RPMI7951 (cell line): ENCODE measurements around the gene PRR29. TPM values are rescaled to one million over a fixed set of nuclear protein-coding genes. Genes with fewer than 3 reads are reported as not detected.
A peak's percentile ranks its signal among the peaks of the same experiment; 100 is the strongest.

ENCODE experiments used
- DNase-seq: peaks from one replicate; pipeline ENCODE4 v3.0.0-alpha.2; 2012; ENCODE audit warnings: low read depth
- total RNA-seq: library from RNA; depleted of rRNA; stranded (reverse); fragments of >200 nt; shearing (Covaris generic); gene quantifications from 2 replicates; pipeline ENCODE4 v1.2.3, GENCODE V29; 2014; rRNA removed

PRR29 gene
- total RNA-seq = not detected in 2 replicates

DNA sequence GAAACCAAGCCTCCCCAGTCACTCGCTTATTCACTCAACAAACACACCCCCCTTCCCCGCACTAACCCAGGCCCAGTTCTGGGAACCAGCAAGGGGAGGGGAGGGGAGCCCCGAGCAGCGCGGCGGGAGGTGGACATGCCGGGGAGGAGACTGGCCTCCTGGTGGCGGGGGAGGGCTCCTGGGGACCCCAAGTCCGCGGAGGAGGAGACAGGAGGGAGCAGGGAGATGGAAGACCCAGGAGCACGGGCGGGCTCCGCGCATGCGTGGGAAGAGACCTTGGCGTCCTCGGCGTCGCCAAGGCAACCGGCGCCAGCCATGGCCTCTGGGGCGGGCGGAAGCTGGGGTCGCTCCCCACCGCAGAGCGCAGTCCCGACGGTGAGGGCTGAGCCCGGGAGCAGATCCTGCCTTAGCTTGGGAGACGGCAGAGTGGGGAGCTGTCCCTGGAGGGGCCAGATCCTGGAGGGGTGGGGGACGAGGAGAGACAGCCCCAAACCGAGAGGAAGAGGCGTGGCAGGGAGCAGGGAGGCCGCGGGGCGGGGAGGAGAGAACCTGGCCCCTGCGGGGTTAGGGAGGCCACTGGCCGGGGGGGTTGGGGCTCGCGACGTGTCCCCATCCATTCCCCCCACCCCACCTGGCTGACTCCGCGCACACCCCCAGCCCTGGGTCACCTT lies at the start of gene PRR29:
Gene PRR29, plus strand, starts transcription at position 302 of the 671 bp plus-strand sequence. Its CDS starts 14 bp downstream, at position 316.
- peak; percentile 40 for DNase-seq

DNA sequence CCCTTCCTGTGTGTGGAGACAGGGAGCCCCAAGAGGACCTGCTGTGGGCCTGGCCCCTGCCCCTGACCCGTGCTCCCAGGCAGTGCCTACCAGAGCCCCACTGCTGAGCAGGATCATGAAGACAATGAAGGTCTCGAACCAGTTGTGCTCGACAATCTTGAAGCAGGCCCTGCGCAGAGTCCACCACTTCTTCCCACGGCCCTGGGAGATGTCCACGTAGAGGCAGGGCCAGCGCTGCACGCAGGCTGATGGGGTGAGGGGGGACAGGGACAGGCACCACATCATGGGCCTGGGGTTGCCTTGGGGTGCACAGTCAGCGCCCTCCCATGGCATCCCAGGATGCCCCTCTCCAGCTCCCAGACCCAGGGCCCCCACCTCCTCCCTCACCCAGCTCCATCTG lies 49.6 kb upstream of the PRR29 start:
- DNase-seq = no peak

DNA sequence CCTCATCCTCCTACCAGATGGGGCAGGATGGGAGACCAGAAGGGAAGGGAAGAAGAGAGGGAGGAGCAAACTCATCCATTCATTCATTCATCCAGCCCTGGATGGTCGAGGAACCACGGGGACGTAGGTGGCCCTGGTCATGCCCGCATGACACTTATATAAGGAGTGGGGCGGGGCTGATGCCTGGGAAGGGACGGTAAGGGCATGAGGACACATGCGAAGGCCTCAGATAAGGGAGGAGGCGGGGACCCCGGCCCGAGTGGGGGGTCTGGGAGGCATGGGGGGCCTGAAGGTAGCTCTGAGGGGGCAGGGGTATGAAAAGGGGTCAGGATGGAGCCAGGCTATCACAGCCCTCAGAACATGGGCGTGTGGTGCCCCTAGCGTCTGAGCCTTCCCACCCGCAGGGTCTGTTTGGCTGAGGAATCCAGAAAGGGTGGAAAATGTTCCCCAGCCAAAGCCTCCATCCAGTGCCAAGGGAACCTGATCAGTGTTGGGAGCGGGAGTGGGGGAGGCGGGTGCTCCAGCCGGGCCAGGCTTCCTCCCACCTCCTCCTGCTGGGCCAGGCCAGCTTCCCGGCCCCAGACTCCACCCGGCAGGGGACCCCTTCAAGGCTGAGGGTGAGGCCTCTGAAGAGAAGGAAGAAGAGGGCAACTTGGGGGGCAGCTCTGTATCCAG lies 48.4 kb upstream of the PRR29 start:
- no peak for DNase-seq

DNA sequence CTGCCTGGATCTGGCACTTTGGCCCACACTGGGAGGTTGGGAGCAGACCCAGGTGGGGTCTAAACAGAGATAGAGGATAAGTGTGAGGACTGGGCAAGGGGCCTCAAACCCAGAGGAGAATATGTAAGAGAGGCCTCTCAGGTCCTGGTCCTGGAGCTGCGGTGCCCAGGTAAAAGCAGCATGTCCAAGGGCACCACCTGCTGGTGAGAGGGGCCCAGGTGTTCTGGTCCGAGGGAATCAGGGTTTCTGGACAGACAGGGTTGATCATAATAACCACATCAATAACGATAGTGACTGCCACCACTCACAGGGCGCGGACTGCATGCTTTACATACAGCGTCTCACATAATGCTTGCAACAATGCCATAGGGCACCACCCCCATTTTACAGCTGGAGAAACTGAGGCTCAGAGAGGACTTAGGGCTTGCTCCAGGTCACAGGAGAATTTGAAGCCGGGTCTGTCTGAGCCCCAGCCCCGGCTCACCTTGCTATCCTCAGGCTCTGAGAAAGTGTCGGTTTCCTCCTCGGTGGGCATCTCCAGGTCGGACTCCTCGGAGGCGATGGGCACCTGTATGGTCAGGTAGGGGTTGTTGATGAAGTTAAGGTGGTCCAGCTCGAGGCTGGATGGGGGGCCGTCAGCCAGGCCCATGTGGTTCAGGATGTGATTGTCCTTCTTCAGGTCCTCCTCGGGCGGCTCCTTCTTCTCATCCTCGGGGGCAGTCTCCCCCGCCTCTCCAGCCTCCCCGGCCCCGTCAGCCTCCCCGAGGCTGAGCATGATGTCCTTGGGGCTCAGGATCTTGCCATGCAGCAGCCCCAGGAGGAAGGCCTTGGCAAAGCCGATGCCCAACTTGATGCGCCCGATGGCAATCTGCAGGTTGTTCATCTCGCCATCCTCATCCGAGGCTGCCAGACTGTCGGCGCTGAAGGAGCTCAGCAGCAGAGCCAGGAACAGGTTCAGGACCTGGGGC lies 46.9 kb upstream of the PRR29 start:
- DNase-seq = no peak

DNA sequence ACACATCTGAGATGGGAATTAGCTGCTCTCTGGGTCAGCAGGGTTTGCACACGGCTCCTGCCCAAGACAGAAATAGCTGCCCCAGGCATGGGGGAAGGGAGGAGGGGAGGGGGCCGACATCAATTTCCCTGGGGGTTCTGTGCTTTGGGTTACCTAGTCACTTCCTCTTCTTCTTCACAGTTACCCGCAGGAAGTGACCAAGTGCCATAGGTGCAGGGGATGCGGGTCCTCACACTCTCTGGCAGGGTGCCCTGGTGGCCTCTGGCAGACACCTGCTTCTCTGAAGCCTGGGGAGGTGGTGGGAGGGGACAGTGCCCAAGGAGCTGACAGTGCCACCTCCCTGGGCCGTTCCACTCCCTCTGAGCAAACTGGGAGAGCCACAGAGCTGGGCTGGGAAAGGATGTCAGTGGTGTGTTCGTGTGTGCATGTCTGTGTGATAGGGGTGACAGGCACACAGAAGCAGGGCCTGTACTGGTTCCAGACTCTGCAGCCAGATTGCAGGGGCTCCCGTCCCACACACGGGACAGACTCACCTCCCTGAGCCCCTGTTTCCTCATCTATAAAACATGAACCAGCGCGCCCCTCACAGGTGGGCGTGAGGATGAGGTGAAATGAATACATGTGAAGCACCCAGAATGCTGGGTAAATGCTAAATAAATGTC lies 43.6 kb upstream of the PRR29 start:
- no peak for DNase-seq

DNA sequence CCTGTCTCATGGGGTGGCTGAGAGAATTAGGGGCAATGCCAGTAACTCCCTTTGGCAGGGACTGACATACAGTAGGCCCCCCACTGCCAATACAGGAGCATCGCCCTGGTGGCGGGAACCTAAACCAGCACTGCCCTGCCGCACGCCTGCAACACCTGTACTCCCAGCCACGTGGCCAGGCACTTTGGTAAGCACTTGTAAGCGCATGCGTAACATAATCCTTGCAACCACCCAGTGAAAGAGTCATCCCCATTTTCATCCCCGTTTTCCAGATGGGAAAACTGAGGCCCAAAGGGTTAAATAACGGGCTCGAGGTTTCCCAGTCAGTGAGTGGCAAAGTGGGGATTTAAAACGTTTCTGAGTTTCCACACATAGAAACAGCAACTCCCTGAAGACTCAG lies 42.9 kb upstream of the PRR29 start:
- no peak for DNase-seq

DNA sequence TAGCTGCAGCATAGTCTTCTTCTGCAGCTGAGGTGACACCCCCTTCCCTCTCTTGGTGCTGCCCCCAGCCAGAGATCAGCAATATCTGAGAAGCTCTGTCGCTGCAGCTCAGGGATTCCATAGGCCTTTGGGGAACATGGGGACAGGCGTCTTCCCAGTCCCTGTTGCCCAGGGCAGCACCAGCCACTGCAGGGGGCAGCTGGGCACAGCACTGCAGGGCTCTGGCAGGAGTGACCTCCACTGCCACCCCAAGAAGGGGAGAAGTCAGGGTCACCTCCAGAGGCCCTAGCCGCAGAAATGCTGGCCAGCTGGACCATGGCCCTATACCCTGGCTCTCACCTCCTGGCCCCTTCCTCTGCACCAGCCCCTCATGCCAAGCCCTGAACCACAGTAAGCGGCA lies 42.4 kb upstream of the PRR29 start:
- DNase-seq = no peak

DNA sequence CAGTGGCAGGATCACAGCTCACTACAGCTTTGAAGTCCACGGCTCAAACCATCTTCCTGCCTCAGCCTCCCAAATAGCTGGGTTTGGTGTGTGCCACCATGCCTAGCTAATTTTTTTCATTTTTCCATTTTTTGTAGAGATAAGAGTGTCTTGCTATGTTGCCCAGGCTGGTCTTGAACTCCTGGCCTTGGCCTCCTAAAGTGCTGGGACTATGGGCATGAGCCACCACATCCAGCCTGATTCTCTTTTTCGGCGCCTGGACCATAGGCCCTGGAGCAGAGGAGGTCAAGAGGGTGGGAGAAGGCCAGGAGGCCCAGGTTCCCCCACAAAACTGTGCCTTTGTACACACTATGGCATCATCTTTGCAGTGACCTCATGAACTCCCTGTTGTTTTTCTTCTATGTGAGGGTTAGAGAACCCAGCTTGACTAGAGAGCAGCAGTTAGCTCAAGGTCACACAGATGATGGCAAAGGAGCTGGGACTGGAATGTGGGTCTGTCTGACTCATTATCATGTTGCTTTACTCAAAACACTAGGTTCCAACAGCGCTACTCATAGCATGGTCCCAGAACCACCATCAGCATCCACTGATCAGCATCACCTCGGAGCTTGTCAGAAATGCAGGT lies 41.7 kb upstream of the PRR29 start:
- DNase-seq = peak; percentile 7

DNA sequence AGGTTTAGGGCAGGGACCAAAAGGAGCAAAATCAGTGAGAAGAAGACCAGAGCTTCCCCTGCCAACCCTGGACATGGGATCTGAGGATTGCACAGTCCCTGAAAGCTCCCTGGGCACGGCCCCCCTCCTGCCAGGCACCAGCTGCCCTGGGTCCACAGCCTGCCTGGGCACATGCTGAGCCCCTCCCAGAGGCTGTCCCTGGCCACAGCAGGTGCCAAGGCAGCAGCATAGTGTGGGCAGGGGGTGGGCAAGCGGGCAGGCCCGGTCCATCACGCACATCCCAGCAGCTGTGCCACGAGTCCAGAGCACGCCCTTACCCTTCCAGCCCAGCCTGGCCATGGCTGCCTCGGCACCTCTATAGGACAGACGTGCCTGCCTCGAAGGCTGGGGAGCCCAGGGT lies 38.1 kb upstream of the PRR29 start:
- no peak for DNase-seq

DNA sequence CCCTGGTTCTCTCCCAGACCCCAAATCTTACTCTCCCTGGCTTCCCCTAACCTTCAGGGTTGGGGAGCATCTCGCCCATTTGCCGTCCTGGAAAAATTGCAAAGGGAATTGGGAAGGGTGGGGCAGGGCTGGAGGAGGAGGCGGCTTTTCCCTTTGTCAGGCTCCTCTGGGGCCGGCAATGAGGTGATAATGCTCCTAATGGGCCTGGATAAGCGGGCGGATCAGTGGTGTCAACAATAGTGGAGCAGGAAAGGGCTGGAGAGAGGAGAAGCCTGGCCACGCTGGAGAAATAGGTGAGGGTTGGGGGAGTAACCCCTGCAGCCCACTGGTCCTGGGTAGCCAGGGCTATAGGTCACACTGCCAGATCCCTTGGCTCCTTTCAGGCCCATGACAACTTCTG lies 37.7 kb upstream of the PRR29 start:
- no peak for DNase-seq

DNA sequence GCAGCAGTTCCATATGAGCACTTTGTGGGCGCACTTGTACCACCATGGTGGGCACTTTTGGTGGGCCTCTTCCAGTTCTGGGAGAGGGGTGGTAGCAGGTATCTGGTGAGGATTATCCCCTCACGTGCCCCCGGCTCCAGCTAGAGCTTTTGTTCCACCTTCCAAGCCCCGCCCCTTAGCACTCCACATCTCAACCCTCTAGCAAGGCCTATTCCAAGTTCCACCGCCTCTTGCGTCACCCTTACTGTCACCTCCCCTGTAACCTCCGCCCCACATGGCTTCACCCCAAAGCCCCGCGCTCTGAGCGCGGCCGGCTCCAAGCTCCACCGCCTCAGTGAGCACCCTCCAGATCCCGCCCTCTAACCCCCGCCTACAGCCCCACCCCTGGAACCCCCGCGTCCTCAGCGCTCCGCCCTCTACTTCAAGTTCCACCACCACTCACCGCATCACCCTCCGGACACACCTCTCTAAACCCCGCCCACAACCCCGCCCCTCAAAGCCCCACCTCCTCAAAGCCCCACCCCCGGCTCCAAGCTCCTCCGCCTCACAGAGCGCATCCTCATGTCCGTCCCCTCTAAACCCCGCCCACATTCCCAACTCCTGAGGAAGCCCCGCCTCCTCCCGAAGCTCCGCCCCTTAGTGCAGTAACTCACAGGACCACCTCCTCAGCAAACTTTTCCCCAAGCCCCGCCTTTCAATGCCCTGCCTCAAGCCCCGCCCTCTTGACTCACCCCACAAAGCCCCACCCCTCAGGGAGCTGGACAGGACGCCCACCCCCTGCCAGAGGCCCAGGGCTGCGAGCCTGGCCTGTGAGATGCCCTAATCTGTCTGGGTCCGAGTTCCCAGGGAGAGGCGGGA lies 36.6 kb upstream of the PRR29 start:
- DNase-seq = peak; percentile 54

DNA sequence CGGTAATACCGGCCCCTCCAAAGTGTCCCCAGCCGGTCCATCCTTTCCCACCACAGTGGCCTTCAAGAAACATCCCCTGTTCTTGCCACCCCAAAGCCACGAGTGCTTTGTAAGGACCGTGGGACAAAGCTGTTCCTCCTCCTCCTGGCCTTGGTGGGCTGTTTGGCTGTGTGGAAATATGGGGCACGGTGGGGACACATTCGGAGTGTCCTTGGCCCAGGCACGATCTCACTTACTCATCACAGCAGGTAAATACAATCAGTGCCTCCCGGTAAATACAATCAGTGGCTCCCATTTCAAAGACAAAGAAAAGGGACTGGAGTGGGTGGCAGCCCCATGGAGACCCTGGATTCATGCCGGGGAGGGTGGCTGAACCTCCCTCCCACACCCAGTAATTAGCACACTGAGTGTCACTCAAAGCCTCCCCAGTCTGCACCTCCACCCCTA lies 35.8 kb upstream of the PRR29 start:
- no peak for DNase-seq

DNA sequence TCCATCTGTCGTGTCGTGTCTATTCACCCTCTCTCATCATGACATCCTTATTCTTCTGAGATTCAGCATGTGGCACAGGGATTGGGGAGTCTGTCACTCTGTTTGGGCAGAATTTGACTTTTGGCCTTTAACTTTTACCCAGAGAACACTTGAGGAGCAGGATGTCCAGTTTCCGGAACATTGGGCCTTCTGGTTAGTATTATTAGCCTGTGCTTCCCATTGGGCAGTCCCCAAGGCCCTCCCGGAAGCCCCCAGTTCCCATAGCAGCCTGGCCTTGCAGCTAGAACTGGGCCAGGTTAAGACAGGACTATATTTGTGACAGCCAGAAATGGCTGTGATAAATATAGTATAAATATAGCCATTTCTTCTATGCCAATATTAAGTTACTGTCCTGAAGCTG lies 35.0 kb upstream of the PRR29 start:
- no peak for DNase-seq

DNA sequence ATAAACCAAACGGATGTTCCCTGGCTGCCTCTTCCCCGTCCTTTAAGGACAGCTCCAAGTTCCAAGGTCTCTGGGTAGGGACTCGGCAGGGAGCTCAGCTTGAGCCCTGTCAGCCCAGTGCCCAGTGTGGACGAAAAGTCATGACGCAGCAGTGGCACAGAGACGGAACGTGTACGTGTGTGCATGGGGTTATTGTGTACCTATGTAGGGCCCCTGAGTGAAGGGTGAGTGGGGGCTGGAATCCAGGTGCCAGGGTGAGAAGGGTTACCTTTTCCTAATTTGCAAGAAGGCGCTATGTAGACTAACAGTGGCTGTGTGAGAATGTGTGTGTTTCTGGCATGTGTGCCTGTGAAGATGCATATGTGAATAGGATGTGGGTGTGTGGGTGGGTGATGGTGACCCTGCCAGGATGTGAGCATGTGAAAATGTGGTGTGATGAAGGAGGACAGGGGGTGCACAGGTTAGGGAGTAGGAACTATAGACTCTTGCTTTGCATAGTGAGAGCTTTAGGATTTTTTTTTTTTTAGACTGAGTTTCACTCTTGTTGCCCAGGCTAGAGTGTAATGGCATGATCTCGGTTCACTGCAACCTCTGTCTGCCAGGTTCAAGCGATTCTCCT lies 31.4 kb upstream of the PRR29 start:
- DNase-seq = no peak

DNA sequence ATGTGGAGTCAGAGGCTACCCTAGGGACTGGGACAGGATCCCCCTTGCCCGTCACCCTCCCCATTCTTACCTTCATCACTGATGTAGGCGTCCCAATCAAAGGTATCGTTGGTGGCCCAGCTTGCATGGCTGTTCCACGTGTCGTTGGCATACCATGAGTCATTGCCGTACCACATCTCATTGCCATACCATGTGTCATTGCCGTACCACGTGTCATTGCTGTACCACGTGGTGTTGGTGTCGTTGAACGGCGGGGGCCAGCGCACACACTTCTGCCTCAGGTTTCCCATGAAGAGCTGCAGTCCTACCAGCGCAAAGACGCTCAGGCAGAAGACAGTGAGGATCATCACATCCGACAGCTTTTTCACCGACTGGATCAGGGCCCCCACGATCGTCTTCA lies 30.2 kb upstream of the PRR29 start:
- peak; percentile 59 for DNase-seq

DNA sequence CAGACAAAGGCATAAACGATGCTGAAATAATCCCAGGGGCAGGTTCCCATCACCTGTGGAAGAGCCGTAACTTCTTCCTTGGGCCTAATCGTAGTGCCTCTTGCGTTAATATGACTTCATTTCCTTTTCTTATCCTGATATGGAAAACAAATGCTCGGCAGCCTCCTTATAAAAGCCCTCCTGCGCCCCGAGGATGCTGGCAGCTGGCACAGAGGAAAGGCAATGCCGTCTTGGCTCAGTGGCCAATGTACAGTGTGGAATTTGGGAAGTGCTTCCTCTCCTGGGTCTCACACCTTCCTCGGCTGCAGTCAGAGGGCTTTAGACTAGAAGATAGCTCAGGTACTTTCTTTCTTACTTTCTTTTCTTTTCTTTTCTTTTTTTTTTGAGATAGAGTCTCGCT lies 28.9 kb upstream of the PRR29 start:
- DNase-seq = no peak

DNA sequence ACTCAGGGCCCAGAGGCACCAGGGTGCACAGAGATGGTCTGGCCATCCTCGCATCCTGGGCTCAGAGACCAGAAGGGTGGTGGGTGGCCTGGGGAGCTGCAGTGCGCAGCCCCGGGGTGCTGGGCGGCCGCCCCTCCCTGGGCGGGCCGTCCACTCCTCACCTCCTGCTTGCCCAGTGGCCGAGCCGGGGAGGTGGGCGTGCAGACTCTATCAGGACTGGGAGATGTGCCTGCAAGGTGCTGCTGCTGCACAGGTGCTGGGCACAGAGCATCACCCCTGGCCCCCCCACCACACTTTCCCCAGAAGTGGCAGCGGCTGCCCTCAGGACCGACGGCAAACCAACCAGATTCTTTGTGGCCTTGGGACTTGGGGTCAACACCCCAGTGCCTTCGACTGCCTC lies 25.4 kb upstream of the PRR29 start, which contains the start of gene SCN4A:
Gene SCN4A, minus strand, starts transcription at position 123 of the 400 bp plus-strand sequence. Its CDS starts 77 bp downstream, at position 46.
- DNase-seq = no peak

DNA sequence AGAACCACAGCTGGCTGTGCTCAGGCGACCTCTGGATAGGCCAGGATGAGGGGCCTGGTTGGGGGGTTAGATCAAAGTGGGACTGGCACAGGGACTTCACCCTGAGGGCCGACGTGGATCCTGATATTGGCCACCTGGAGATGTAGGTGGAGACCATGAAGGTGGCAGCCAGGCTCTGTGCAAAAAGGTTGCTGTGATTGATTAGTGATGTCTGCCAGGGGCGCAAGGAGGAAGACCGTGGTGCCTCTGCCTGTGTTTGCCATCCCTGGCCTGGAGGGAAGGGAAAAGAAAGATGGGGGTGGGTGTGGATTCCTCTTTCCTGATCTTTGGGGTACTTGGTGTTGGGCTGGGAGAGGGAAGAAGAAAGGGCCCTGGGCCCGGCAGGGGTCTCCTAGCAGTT lies 24.9 kb upstream of the PRR29 start:
- DNase-seq = no peak

DNA sequence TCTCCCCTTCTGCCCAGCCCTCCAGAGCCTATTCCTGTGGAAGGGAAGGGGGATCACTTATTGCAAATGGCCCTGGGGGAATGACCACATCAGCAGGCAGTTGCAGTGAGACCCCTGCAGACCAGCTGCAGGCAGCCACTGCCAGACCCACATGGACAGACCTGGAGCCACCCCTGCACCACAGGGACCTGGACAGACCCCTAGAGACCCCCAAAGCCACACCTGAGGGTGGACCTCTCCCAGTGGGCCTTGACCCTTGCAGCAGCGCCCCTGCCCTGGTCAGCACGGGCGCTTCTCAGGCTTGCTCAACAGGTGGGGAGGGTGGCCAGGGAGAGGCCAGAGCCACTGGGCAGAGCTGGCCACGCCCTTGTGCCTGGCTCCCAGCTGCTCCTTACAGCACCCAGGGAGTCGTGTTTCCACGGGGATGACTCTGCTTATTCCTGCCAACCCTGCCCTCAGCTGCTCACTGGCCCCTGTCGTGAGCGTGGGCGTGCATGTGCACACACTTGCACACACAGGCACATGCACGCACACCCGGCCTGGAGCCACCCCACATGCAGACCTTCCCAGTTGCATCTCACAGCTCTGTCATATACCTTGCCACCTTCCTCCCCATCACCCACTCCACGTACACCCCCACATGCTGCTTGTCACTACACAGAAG lies 24.1 kb upstream of the PRR29 start:
- peak; percentile 58 for DNase-seq
